ENCODE results near the gene NPY.

The NPY gene

DNA sequence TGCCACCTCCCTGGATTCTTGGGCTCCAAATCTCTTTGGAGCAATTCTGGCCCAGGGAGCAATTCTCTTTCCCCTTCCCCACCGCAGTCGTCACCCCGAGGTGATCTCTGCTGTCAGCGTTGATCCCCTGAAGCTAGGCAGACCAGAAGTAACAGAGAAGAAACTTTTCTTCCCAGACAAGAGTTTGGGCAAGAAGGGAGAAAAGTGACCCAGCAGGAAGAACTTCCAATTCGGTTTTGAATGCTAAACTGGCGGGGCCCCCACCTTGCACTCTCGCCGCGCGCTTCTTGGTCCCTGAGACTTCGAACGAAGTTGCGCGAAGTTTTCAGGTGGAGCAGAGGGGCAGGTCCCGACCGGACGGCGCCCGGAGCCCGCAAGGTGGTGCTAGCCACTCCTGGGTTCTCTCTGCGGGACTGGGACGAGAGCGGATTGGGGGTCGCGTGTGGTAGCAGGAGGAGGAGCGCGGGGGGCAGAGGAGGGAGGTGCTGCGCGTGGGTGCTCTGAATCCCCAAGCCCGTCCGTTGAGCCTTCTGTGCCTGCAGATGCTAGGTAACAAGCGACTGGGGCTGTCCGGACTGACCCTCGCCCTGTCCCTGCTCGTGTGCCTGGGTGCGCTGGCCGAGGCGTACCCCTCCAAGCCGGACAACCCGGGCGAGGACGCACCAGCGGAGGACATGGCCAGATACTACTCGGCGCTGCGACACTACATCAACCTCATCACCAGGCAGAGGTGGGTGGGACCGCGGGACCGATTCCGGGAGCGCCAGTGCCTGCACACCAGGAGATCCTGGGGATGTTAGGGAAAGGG is 913 bp downstream of the NPY start:
- Histone ChIP-seq H3K4me3 (ENCODE audit: low read length) (no peak overlapping the region), H3K27me3 (ENCODE audit: control insufficient read depth, insufficient read depth, low read length) (peaks cover 40% of the 10 kb centered on the region), H3K36me3 (ENCODE audit: control insufficient read depth, insufficient read depth, low read length) (no peaks in the 10 kb centered on the region), H3K9me3 (ENCODE audit: control insufficient read depth, low read length) (no peaks in the 10 kb centered on the region), H3K4me1 (ENCODE audit: control insufficient read depth, insufficient read depth, low read length) (peaks cover 16% of the 10 kb centered on the region), H3K9ac (ENCODE audit: low read length) (no peak overlapping the region)

DNA sequence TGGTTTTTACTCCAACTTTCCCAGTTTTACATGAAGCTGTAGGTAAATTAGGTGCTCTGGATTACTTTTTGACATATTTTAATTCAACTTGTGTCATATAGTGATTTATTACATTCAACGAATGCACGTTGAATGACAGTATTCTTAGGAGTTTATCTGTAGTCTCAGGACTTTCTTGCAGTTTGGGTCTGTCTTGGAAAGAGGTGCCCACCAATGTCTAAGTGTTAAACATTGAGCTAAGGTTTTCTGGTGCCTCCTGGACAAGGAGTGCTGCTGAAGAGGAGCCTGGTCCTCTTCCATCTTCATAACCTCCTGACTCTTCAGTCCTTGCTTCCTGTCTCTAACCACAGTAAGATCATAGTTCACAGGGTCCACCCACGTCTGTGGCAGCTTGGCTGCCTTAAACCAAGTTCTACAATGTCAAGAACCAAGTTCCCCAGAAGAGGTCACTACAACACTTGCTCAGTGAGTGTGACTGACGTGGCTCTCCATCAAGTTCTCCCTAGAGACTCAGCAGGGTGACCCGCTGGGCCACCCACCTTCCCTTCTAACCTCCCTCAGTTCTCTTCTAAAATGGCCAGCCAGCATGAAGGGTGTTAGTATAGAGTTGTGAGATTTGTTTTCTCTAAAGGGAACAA is 6.1 kb downstream of the NPY start:
- no peak overlapping the region for H3K9ac ChIP-seq (ENCODE audit: low read length)
- peaks cover 9% of the 10 kb centered on the region for H3K27me3 ChIP-seq (ENCODE audit: control insufficient read depth, insufficient read depth, low read length)
- H3K4me1 ChIP-seq (ENCODE audit: control insufficient read depth, insufficient read depth, low read length), result peaks cover 4% of the 10 kb centered on the region
- no peaks in the 10 kb centered on the region for H3K36me3 ChIP-seq (ENCODE audit: control insufficient read depth, insufficient read depth, low read length)
- no peaks in the 10 kb centered on the region for H3K9me3 ChIP-seq (ENCODE audit: control insufficient read depth, low read length)
- no peak overlapping the region for H3K4me3 ChIP-seq (ENCODE audit: low read length)

DNA sequence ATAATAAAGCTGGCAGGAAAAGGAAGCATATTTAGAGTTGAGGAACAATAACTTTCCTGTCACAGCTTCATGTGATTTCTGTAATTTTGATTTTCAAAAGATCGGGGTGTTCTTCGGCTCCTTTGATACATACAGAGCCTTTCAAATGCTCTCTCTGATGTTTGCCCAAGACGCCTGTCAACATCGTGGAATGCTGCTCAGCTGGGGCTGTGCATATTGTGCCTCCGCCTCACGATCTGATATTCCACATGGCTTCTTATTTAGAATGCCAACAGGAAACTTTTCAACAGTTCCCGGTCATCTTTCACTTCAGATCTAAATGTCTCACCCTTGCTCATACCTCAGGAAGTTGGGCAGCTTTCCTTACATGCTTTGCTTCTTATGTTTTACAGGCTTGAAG is 7.3 kb downstream of the NPY start:
- Histone ChIP-seq H3K36me3 (ENCODE audit: control insufficient read depth, insufficient read depth, low read length) (no peaks in the 10 kb centered on the region), H3K9me3 (ENCODE audit: control insufficient read depth, low read length) (no peaks in the 10 kb centered on the region), H3K9ac (ENCODE audit: low read length) (no peak overlapping the region), H3K4me1 (ENCODE audit: control insufficient read depth, insufficient read depth, low read length) (no peaks in the 10 kb centered on the region), H3K4me3 (ENCODE audit: low read length) (no peak overlapping the region), H3K27me3 (ENCODE audit: control insufficient read depth, insufficient read depth, low read length) (no peaks in the 10 kb centered on the region)

DNA sequence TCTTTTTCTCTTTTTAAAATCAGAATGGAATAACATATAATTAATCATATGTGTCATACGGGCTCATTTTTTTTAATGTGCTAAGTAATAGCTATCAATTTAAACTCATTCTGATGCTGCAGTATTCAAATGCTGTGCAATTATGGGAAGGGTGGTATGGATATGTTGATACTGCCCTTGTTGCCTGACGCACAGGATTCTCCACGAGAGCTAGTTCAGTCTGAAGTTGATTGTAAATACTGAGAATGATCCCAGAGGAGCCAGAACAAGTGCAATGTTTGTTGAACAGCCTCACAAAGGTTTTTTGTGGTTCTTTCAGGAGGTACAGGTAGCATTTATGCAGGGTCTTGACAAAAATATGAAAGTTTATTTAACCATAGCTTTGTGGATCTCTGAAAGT is 13.4 kb downstream of the NPY start:
- Histone ChIP-seq H3K36me3 (ENCODE audit: control insufficient read depth, insufficient read depth, low read length) (no peaks in the 10 kb centered on the region), H3K9me3 (ENCODE audit: control insufficient read depth, low read length) (no peaks in the 10 kb centered on the region), H3K9ac (ENCODE audit: low read length) (no peak overlapping the region), H3K27me3 (ENCODE audit: control insufficient read depth, insufficient read depth, low read length) (no peaks in the 10 kb centered on the region), H3K4me1 (ENCODE audit: control insufficient read depth, insufficient read depth, low read length) (no peaks in the 10 kb centered on the region), H3K4me3 (ENCODE audit: low read length) (no peak overlapping the region)

DNA sequence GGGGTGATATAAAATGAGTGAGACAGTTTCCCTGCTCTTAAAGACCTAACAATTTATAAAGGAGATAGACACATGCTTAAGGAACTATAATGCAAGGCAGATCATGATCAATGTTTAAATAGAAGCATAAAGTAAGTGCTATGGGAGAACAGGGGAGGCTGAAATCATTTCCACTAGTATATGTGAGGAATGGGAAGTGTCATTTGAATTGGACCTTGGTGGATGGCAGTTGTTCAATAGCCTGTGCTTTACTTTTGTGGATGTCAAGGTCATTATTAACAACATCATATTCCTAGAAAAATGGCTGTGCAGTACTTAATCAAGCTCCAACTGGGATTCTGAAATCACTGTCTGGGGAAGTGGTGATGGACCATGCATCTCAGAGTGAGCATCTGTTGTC is 14.7 kb downstream of the NPY start:
- Histone ChIP-seq H3K9ac (ENCODE audit: low read length) (no peak overlapping the region), H3K36me3 (ENCODE audit: control insufficient read depth, insufficient read depth, low read length) (no peaks in the 10 kb centered on the region), H3K4me3 (ENCODE audit: low read length) (no peak overlapping the region), H3K9me3 (ENCODE audit: control insufficient read depth, low read length) (no peaks in the 10 kb centered on the region), H3K27me3 (ENCODE audit: control insufficient read depth, insufficient read depth, low read length) (no peaks in the 10 kb centered on the region), H3K4me1 (ENCODE audit: control insufficient read depth, insufficient read depth, low read length) (no peaks in the 10 kb centered on the region)

DNA sequence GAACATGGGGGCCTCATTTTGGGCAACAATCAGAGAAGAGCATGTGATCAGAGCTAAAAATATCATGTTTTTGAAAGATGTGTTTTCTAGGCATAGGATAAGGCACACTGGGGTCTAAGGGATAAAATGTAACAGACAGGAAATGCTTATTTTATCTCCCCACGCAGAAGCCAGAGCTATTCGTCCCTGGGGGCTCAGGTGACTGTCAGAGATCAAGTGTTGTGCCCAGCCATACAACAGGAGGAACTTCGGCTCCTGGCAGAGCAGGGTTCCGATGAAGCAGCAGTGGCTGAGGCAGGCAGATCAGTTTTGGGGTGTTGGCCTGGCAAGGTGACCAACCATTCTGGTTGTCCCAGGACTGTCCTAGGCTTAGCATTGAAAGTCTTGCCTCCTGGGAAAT is 15.2 kb downstream of the NPY start:
- H3K27me3 ChIP-seq (ENCODE audit: control insufficient read depth, insufficient read depth, low read length), result no peaks in the 10 kb centered on the region
- no peaks in the 10 kb centered on the region for H3K9me3 ChIP-seq (ENCODE audit: control insufficient read depth, low read length)
- H3K9ac ChIP-seq (ENCODE audit: low read length), result no peak overlapping the region
- H3K36me3 ChIP-seq (ENCODE audit: control insufficient read depth, insufficient read depth, low read length), result no peaks in the 10 kb centered on the region
- H3K4me1 ChIP-seq (ENCODE audit: control insufficient read depth, insufficient read depth, low read length), result no peaks in the 10 kb centered on the region
- no peak overlapping the region for H3K4me3 ChIP-seq (ENCODE audit: low read length)

DNA sequence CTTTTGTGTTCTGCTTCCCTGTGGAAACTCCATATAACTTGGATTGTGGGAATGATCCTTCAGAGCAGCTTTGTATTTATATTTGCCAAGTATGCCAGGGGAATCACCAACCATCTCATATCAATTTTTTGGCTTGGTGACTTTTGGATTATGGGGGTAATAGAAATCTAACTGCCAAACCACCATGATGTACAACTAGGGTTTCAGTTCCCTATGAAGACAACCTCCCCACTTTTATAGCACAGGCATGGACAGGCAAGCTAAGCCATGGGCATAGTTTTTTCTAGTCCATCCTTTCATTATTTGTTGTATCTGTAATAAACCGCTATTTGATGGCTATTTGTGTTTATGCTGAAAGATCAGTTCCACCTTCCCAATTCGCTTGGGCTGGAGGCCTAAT is 17.7 kb downstream of the NPY start:
- H3K4me1 ChIP-seq (ENCODE audit: control insufficient read depth, insufficient read depth, low read length), result no peaks in the 10 kb centered on the region
- no peaks in the 10 kb centered on the region for H3K27me3 ChIP-seq (ENCODE audit: control insufficient read depth, insufficient read depth, low read length)
- H3K36me3 ChIP-seq (ENCODE audit: control insufficient read depth, insufficient read depth, low read length), result no peaks in the 10 kb centered on the region
- H3K9ac ChIP-seq (ENCODE audit: low read length), result no peak overlapping the region
- no peaks in the 10 kb centered on the region for H3K9me3 ChIP-seq (ENCODE audit: control insufficient read depth, low read length)
- H3K4me3 ChIP-seq (ENCODE audit: low read length), result no peak overlapping the region

DNA sequence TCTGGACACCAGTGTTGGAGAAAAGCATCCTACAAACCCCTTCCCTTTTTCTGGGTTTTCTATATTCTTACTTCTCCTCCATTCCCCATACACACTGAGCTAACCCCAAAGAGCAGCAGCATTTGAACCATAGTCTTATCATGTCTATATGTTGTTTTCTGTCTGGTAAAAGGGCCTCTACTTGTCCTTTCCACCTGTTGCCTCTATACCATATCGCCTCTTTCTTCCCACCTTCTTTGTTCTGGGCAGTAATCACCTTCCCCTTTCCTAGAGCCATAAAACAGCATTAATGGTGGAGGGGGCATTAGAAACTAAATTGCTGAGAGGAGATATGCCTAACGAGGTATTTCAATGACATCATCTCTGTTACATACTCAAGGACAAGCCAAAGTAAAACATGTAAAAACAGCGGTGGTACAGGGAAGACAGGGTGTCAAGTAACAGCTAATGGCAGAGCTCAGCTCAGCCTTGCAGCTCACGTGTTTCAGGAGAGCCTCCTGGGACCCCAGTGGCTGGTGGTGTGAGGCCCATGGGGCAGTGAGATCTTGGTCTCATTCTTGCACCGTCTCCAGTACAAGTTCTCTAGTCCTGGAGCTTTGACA is 20.6 kb downstream of the NPY start:
- Histone ChIP-seq H3K4me1 (ENCODE audit: control insufficient read depth, insufficient read depth, low read length) (no peaks in the 10 kb centered on the region), H3K36me3 (ENCODE audit: control insufficient read depth, insufficient read depth, low read length) (no peaks in the 10 kb centered on the region), H3K4me3 (ENCODE audit: low read length) (no peak overlapping the region), H3K9ac (ENCODE audit: low read length) (no peak overlapping the region), H3K27me3 (ENCODE audit: control insufficient read depth, insufficient read depth, low read length) (no peaks in the 10 kb centered on the region), H3K9me3 (ENCODE audit: control insufficient read depth, low read length) (no peaks in the 10 kb centered on the region)

DNA sequence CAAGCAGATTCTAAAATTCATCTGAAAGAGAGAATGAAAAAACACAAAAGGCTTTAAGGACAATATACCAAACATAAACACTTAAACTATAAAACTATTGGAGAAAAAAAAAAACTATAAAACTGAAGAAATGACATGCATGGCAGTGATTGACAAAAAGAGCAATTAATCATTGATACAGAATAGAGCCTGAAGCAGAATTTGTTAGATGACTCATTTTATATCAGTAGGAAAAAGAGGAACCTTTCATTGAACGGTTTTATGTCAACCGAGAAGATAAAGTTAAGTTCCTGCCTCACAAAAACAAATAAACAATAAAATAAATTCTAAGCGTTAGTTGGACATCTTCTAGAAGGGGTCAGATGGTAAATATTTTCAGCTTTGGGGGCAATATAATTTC is 23.3 kb downstream of the NPY start:
- H3K4me1 ChIP-seq (ENCODE audit: control insufficient read depth, insufficient read depth, low read length), result no peaks in the 10 kb centered on the region
- H3K9ac ChIP-seq (ENCODE audit: low read length), result no peak overlapping the region
- no peak overlapping the region for H3K4me3 ChIP-seq (ENCODE audit: low read length)
- H3K27me3 ChIP-seq (ENCODE audit: control insufficient read depth, insufficient read depth, low read length), result no peaks in the 10 kb centered on the region
- no peaks in the 10 kb centered on the region for H3K36me3 ChIP-seq (ENCODE audit: control insufficient read depth, insufficient read depth, low read length)
- no peaks in the 10 kb centered on the region for H3K9me3 ChIP-seq (ENCODE audit: control insufficient read depth, low read length)

DNA sequence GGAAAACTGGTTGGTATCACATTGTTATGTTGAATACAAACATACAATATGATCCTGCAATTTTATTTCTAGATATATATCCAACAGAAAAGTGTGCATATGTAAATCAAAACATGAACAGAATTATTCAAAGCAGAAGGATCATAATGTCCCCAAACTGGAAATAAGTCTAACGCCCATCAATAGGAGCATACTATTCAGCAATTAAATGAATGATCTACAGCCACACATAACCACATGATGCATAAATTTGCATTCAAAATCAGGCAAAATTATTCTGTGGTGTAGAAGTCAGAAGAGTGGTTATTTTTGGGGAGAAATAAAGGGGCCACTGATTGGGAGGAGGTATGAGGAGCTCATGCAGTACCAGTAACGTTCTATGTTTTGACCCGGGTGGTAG is 28.6 kb downstream of the NPY start:
- H3K4me1 ChIP-seq (ENCODE audit: control insufficient read depth, insufficient read depth, low read length), result no peaks in the 10 kb centered on the region
- H3K4me3 ChIP-seq (ENCODE audit: low read length), result no peak overlapping the region
- H3K27me3 ChIP-seq (ENCODE audit: control insufficient read depth, insufficient read depth, low read length), result no peaks in the 10 kb centered on the region
- no peaks in the 10 kb centered on the region for H3K9me3 ChIP-seq (ENCODE audit: control insufficient read depth, low read length)
- H3K9ac ChIP-seq (ENCODE audit: low read length), result no peak overlapping the region
- H3K36me3 ChIP-seq (ENCODE audit: control insufficient read depth, insufficient read depth, low read length), result no peaks in the 10 kb centered on the region

DNA sequence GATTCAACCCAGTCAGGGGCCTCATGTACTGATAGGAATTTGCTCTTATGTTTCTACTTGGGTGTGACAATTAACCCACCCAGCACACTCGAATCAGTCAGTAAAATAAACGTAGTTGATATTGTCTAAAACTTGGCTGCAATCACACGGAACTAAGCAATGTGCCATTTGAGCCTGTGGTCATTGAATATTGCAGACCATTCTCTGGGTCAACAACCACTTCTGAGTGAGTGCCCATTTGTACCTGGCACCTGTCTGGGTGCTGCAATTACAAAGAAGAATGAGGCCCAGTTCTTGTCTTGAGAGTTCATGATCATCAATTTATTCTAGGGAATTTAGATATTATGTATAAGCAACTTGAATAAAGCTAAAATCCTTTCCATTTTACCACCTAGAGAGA is 29.8 kb downstream of the NPY start:
- Histone ChIP-seq H3K4me3 (ENCODE audit: low read length) (no peak overlapping the region), H3K9me3 (ENCODE audit: control insufficient read depth, low read length) (no peaks in the 10 kb centered on the region), H3K4me1 (ENCODE audit: control insufficient read depth, insufficient read depth, low read length) (no peaks in the 10 kb centered on the region), H3K36me3 (ENCODE audit: control insufficient read depth, insufficient read depth, low read length) (no peaks in the 10 kb centered on the region), H3K27me3 (ENCODE audit: control insufficient read depth, insufficient read depth, low read length) (peaks cover 3% of the 10 kb centered on the region), H3K9ac (ENCODE audit: low read length) (no peak overlapping the region)

DNA sequence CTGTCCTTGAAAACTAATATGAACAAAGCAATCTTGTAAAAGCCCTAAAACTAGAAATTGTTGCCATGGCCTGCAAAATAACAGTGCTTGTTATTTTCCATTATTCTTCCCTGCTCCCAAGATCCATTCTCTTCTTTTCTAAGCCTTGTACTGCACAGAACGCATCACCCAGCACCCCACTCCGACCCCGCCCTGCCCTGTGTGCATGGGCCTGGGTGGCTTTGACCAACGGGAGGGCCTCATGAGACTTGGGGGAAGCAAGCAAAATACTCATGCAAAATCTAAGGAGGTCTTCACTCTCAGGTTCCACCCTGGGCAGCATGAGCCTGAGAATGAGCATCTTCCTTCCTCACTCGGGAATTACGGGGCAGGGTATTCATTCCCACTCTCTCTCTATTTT is 32.4 kb downstream of the NPY start:
- H3K36me3 ChIP-seq (ENCODE audit: control insufficient read depth, insufficient read depth, low read length), result no peaks in the 10 kb centered on the region
- no peaks in the 10 kb centered on the region for H3K9me3 ChIP-seq (ENCODE audit: control insufficient read depth, low read length)
- H3K9ac ChIP-seq (ENCODE audit: low read length), result no peak overlapping the region
- H3K4me3 ChIP-seq (ENCODE audit: low read length), result no peak overlapping the region
- peaks cover 3% of the 10 kb centered on the region for H3K27me3 ChIP-seq (ENCODE audit: control insufficient read depth, insufficient read depth, low read length)
- no peaks in the 10 kb centered on the region for H3K4me1 ChIP-seq (ENCODE audit: control insufficient read depth, insufficient read depth, low read length)

All from mucosa of stomach (tissue), 1 donor.